Fibroblast of skin of abdomen (primary cell): ENCODE results near the gene NRXN3.
A peak's percentile ranks its signal among the peaks of the same experiment; 100 is the strongest.

Experiments
- DNase-seq: peaks from one replicate; pipeline ENCODE4 v3.0.0-alpha.2; 2013

The NRXN3 gene

DNA sequence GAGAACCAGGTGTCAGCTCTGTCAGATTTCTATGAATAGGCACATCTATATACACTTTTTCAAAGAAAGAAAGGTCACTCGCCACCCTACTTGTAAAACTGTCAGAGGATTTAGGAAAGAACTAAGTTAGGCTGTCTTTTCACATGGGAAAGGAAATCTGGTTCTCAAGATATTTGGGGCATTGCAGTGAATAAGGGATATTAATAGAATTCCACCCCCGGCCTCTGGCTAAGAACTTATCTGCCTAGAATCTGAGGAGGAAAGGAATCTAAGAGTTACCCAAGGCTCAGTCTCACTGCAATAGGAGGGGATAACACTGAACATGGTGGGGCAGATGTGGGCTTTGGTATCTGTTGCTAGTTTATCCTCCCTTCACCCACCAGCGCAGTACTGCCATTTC lies 677.6 kb downstream of the NRXN3 start:
- DNase-seq: no peak

DNA sequence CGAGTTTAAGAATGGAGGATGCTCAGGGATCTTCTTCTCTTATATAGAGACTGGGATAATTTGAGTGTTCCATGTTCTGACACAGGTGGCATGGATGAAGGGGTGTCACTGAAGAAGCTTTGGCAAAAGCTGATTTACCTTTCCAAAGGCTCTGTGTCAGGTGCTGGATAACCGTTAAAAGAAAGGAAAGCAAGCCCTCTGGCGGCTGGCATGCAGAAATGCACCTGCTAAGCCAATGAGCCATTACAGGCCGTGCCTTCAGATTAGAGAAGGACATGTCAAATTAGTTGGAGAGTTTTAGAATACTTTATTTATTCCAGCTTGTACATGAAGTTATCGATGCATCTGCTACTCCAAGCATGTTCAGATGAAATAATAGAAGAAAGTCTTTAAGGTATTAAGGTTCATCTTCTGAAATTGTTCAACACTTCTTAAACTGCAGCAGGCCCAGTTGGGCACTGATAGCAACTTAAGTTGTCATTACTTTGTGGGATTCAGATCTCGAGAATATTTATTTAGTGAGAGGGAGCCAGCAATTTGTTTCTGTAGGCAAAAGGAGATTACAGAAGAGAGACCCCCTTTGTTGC lies 678.2 kb downstream of the NRXN3 start:
- peak; percentile 18 for DNase-seq

DNA sequence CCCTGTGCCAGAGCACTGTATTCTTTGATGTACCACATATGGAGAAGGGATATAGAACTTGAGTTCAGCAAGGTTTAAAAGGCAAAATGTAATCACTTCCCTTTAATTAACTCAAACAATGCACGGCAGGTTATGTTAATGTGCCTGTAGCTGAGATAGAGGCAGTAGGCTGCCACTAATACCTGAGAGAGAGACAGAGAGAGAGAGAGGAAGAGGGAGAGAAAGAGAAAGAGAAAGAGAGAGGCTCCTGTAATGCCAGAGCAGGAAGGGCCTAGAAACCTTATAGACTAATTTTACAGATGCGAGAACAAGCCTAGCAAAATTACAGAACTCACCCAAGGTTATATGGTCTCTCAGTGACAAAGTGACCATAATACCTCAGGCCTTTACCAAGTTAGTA lies 679.8 kb downstream of the NRXN3 start:
- DNase-seq: no peak

DNA sequence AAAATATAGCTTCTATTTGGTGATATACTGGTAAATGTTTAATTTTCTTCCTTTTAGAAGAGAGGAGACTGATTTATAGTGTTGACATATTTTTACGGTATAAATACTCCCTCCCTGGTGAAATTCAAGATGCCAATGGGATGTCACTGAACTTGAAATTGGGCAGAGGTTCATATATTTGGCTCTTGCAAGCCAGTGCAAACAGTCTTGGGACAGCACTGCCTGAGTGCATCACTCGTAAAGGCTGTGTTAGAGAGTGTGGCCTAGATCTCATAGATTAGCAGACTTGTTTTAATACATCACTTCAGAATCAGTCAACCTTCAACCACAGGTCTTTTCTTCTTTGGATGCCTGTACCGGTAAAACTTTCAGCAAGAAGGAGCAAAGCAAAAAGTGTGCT lies 681.0 kb downstream of the NRXN3 start:
- DNase-seq: no peak

DNA sequence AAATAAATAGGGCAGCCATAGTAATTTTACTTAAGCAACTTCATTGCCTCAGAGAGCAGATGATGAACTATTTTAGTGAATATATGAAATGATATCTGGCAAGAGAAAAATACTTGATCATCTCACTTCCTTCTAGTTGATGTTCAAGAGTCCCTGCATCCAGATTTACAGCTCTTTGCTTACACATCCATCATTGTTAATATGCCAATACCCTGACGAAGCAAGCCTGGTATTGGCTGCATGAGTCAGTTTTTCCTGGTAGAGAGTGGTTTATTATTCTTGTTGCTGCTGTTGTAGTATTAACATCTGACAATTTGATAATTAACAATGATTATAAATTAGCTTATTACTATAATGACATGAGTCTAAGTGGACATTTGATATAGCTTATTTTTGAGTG lies 681.9 kb downstream of the NRXN3 start:
- no peak for DNase-seq

DNA sequence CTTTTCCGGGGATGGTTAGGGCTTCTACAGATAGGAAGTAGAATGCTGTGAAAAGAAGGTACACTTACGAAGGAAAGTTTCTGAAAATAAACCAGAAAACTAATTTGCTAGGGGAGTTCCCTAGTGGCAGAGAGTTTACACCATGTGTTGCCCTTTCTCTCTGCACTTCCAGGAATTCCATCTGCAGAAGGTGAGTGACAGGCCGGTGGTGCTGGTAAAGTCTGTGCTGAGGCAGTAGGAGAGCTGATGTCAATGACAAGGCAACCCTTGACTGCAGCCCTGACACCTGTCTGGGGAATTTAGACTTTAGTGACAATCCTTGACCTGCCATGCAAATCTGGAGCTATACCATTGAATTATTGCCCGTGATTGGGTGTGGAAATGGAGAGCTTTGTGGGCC lies 687.8 kb downstream of the NRXN3 start:
- no peak for DNase-seq

DNA sequence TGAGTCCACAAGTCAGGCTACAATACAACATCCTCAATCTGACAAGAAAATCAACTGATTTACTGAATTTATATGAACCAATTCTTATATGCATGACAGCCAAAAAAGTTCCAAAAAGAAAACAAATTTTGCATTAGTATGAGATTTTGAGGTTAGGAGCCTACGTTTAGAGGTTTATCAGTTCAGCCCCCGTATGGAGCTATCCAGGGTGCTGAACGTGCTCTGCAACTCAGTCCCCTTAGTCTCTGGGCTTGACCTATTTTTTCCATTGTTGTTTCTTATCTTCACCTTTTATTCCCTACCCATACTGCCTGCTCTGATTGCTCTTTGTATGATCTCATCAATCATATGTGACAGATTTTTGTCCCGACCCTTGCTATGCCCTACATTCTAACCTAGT lies 693.0 kb downstream of the NRXN3 start:
- peak; percentile 20 for DNase-seq

DNA sequence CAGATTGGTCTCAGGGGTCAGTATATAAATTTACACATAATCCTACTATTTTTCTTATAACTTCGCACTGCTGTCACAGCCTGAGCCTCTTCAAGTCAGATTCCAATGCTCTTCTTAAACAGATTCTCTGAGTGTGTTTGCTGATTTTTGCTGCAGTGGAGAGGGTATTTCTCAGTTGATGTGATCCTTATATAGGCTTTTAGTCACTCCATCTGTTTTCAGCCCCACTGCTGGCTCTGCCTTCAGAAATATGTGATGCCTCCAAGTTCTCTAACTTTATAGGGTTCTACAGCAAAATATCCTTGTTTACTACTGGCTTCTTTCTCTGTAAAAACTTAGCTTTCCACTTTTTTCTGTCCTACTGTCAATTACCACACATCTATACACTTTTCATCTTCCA lies 702.7 kb downstream of the NRXN3 start:
- DNase-seq: no peak

DNA sequence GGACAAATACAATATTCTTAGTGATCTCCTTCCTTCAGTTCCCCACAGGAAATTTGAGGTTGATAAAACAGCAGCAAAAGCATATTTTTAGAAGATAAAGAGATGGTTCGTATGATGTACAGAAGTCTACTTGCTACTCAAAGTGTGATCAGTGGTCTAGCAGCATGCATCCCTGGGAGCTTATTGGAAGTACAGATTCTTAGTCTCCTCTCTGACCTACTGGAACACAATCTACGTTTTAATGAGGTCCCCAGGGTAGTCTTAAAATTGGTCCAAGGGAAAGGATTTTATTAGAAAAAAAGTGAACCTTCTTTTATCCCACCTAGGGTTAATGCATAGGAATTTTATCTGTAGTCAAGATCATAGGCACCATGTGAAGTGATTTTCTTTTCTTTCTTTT lies 703.4 kb downstream of the NRXN3 start:
- no peak for DNase-seq

DNA sequence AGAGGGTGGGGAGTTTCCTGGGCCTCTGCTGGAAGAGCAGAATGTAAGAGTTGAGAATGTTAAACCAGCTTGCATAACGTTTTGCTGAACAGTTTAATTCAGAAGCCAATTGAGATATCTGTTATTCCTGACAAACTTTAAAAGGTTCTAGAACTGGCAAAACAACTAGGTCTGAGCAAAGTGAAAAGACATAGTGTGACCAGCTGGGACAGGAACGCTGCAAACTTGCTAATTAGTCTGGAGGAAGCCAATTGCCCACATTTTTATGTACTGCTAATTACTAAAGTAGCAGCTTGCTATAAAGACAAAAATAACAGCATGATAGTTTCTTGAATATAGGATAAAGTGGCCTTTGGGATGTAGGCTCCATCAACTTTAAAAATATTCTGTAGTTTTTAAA lies 704.9 kb downstream of the NRXN3 start:
- DNase-seq: no peak

DNA sequence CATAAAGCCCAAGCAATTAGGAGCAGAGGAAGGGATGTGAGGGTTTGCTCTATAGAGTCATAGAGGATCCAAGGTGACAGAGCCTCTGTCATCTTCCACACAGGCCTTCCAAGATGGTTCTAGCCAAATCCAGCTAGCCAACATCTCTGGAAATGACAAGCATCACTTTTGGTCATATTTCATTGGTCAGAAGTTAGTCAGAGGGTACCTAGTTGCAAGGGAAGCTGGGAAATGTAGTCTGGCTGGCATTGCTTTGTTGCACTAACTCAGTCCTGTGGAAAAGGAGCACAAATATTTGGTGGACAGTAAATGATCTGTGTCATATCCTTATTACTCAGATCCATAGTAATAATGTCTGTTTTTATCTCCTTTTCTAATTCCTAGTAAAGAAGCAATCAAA lies 715.7 kb downstream of the NRXN3 start:
- no peak for DNase-seq

DNA sequence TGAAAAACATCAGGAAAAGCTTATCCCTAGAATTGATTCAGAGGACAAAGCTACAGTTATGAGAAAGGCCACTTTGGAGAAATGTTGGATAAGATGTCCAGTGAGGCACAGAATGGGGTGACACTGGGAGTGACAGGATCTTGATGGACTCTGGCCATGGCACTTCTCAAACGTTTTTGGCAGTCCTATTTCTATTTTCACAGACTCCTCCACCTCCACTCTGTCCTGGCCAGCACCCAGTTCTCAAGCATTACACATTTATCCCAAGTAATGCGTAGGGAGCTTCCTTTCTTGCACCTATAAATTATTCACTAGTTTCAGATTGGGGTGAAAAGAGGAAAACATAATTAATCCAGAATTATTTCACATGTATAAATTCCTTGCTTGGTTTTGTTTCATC lies 727.3 kb downstream of the NRXN3 start:
- no peak for DNase-seq

DNA sequence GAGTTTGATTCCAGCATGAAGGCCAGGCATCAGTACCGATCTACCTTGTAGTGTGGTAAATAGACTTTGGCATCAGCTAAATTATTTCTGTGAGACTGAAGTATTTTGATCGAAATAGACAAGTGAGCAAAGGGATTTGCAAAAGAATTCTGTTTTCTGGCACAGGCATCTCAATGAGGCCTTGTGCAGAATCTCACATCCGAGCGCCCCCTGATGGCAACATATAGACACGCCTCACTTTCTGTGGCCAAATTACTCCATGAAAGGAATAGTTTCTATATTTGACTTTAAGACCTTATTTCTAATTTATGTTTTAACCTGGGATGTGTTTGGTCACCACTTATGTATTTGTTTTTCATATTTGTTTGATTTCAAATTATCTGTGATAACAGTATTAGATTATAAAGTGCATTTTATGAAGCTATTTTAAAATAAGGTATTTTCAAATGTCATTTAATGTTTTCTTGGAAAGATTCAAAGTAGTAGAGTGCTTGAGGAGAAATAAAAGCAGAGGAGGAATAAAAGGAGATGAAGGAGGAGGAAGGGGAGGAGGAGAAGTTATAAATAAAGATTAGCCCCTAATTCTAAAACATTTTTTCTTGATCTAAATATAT lies 731.9 kb downstream of the NRXN3 start:
- DNase-seq: peak; percentile 38

DNA sequence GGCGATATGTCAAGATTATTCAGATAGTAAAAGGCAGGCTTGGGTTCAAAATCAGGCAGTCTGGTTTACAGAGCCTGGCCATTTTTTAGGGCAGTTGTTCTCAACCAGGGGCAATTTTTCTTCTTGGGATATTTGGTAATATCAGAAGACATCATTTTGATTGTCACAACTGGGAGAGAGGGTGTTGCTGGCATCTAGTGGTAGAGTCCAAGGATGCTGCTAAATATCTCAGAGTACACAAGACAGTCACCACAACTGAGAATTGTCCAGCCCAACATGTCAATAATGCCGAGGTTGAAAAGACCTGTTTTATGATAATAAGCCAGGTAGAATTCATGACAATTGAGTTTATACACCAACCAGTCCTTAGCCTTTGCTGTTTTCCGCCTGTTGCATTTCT lies 733.9 kb downstream of the NRXN3 start:
- DNase-seq: no peak

DNA sequence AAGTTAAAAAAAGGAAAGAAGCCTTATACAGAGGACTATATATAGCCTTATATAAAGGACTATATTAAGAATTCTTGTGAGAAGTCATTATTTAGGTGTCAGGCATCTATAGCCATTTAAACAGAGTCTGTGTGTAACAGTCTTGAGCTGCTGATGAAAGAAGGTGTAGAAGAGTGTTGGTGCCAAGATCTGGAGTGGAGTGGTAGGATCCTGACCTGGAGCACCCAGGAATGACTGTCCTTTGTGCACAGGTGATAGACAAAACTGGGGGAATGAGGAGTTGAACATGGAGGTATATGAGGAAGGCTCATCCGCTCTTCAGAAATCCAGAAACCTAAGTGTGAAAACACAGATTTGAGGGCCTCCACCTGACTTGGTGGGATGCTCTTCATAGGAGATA lies 747.3 kb downstream of the NRXN3 start:
- no peak for DNase-seq

DNA sequence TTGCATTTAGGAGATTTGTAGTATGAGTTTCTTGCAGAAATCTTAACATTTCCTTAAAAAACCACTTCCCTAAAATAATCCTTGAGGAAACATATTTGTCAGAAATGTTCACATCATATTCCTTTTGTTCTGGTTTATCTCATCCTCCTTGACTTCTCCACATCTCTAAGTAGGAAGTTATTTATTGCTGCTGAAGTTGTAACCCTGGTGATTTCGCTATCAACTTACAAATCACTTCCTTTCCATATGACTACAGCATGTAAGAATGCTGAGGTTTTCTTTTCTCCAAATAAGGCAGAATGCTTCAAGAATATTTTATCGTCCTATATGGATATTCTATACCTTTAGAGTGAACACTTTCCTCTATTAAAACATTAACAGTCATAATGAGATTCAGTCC lies 751.7 kb downstream of the NRXN3 start:
- DNase-seq: peak; percentile 88

DNA sequence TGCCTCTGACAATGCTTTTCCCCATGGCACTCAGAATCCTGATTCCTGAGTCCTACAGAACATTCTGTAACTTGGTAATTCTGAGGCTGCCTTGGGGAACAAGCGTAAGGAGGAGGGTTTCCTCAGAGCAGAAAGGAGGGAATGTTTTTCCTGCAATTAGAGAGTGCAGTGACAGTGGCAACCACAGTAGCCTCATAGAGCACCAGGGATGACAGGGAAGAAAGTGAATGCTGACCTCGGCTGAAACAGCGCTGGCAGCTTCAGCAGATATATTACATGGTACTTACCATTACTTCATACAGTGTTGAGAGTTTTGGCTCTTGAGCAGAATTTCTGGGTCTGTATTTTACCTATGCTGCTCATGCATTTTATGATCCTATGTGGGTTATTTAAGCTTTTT lies 757.1 kb downstream of the NRXN3 start:
- no peak for DNase-seq

DNA sequence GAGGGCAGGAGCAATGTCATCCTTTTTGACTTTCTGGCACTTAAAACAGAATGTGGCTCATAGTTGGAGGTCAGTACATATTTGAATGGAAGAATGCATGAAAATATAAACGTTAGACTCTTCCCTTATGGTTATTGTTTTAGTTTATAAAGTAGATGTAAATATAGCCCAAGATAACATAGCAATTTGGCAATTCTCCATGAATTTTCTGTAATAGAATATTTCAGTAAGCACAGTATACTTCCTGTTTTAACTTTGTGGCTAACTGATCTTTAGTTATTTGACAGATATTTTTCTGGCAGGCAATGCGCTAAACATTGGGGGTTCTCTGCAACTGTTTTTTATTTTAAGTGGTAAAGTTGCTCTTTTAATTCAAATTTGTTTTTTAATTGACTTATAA lies 763.0 kb downstream of the NRXN3 start:
- no peak for DNase-seq

DNA sequence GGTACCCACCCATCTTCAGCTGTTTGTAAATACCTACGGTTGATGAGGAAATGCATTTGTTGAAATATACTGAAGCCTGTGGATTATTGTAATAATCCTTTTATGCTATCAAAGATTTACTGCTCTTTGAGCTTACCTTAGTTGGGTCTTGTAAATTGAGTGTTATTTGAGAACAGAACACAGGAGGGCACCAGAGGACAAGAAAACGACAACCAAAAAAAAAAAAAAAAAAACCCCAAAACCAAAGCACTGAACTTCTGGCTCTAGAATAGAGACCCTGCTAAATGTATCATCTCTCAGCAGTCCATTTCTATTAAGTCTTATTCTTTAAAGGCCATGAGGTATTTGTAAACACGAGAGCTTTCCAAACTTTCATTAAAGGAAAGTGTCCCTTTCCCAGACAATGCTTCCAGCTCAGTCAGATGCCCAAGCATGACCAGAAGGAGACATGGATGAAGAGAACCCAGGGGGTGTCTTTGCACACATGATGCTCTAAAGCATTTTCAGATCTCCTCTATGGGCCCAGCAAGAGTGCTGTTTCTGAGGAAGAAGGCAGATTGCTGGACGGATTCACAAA lies 763.9 kb downstream of the NRXN3 start:
- DNase-seq: peak; percentile 44

DNA sequence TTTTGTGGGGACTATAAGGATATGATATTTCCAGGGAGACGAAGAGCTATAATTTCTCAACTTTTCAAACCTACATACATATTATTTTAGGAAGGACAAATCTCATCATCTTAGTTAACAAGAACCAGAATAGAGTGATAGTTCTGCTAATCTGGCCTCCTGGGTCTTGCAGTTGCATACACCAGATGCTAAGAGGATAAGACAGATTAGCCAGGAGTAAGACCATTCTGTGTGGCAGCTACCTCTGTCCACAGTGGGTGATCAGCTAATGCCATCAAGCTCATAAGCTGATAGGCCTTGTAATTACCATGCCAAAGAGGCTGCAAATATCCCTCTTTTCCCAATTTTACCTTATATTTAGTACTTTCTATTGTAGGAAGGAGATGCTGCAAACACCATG lies 776.8 kb downstream of the NRXN3 start:
- no peak for DNase-seq

DNA sequence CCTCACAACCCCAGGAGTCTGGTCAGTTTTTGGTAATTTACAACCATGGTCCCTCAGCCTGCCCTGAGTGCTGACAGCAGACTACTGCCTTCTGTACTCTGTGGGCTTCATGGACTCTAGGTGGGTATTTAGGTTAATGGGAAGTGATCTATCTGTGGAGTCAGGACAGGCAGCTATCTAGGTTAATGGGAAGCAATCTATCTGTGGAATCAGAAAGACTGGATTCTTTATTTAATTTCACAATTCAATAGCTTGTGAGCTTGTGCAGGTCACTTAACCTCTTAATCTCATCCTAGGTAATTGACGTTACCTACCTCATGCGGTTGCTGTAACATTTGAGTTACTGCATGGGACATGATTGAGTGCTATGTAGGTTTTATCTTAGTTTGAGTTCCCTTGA lies 777.5 kb downstream of the NRXN3 start:
- DNase-seq: no peak

DNA sequence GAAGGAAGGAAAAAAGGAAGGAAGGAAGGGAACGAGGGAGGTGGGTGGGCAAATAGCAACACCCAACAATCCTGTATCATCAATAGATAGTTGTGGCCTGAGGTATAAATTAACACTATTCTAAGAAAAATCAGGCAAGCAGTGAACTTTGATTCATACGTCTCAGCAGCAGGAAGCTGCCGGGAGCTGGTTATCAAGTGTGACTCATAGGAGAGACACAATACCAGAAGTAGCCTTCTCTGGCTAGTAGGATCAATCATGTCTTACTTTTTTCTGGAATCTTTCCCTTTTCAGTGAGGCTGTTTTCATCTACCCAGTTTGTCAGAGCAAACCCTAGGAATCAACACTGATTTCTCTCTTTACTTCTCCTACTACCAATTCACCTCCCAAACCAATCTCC lies 780.5 kb downstream of the NRXN3 start:
- DNase-seq: peak; percentile 62

DNA sequence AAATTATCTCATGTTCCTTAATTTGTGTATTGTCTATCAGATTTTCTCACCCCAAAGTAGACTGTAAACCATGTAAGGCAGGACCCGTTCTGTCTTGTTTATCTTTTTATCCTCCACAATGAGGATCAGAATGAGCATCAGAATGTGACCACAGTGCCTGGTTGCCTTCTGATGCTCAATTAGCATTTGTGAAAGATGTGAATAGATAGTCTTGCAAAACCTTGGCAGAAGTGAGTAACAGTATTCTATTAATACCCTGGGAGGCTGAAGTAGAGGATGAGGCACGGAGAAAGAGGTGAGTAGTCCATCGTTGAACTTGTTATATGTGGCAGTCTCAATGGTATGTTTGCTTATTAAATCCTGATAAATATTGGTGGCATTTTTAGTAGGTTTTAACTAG lies 781.4 kb downstream of the NRXN3 start:
- no peak for DNase-seq

DNA sequence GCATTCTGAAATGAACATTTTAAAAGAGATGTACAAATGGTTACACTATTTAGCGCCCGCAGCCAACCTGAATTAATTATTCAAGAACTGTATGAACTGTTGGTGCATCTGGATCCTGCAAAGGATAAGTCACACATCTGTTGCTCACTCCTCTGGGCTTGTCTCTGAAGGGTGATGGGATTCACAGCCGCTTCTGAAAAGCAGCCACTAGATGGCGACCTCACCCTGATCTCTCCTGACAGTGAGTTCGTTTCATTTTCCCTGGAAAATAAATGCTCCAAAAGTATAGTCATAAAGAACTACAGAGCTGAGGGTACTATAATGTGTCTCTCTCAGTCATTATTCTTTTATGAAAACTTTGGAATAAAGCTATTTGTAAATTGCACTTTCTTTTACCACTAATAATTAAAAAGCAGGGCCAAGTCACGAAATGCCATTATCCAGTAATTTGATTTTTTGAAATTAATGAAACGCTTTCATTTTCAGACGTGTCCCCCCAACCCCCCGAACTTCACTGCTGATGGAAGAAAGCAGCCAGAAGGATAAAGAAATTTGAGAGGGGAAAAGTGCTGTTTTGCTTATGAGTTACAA lies 789.6 kb downstream of the NRXN3 start:
- DNase-seq: peak; percentile 80
